ENCODE measurements around the gene UFSP1. TPM values are rescaled to one million over a fixed set of nuclear protein-coding genes. Genes with fewer than 3 reads are reported as not detected.
"Not testable (repeated sequence)": the region's sequence is repeated elsewhere in the genome, so short reads cannot be mapped to it uniquely, and the experiment has no call there.

UFSP1 gene
- total and polyA plus RNA-seq, 7 donors = 2.5 to 8.0 (median 5.4) TPM

DNA sequence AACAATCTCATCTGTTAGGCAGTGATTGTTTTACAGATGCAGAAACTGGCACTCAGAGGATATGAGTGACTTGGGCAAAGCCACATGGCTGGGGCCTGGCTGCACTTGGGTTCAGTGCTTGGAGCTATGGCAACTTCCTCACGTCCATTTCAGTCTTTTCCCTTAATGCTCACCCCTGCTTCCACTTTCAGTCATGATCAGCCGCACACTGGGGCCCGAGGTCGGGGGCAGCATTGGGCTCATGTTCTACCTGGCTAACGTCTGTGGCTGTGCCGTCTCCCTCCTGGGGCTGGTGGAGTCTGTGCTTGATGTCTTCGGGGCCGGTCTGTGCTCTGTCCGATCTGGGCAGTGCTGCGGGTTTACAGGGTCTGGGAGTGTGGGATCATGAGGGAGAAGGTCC lies 34.0 kb downstream of the UFSP1 start:
- TF ChIP-seq, protein P1, sequence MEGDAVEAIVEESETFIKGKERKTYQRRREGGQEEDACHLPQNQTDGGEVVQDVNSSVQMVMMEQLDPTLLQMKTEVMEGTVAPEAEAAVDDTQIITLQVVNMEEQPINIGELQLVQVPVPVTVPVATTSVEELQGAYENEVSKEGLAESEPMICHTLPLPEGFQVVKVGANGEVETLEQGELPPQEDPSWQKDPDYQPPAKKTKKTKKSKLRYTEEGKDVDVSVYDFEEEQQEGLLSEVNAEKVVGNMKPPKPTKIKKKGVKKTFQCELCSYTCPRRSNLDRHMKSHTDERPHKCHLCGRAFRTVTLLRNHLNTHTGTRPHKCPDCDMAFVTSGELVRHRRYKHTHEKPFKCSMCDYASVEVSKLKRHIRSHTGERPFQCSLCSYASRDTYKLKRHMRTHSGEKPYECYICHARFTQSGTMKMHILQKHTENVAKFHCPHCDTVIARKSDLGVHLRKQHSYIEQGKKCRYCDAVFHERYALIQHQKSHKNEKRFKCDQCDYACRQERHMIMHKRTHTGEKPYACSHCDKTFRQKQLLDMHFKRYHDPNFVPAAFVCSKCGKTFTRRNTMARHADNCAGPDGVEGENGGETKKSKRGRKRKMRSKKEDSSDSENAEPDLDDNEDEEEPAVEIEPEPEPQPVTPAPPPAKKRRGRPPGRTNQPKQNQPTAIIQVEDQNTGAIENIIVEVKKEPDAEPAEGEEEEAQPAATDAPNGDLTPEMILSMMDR (IDR thresholded peaks at IDR 0.05) = no peak
- Histone ChIP-seq H3K36me3 (ENCODE audit: insufficient read depth in 1 of 2, low read depth in 1 of 2) (peaks cover 0 to 7% of the 10 kb centered on the region in 2 donors), H3K9me3 (no peaks in the 10 kb centered on the region), H3K27ac (no peak overlapping the region), H3K4me3 (no peak overlapping the region), H3K4me1 (peaks cover 8% of the 10 kb centered on the region), H3K27me3 (ENCODE audit: insufficient read depth in 3 of 3, low read length in 2 of 3) (no peaks in the 10 kb centered on the region)
- 84 to 89% (median 88%) methylated on average over 10 of the region's 10 CpGs for WGBS, 3 donors
- DNase-seq = peak in 1 of 2 donors; percentile 35
- intact Hi-C loops (cut with DNase I) = no loop called here
- no peak for ATAC-seq

DNA sequence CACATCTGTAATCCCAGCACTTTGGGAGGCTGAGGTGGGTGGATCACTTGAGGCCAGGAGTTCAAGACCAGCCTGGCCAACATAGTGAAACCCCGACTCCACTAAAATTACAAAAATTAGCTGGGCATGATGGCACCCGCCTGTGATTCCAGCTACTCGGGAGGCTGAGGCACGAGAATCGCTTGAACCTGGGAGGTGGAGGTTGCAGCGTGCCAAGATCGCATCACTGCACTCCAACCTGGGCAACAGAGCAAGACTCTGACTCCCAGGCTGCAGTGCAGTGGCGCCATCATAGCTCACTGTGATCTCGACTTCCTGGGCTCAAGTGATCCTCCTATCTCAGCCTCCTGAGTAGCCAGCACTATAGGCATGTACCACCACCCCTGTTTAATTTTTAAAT lies 34.6 kb downstream of the UFSP1 start:
- not testable (repeated sequence) for H3K4me1 ChIP-seq; ATAC-seq; H3K9me3 ChIP-seq; H3K36me3 ChIP-seq (ENCODE audit: insufficient read depth in 1 of 2, low read depth in 1 of 2); H3K27me3 ChIP-seq (ENCODE audit: insufficient read depth in 3 of 3, low read length in 2 of 3); H3K27ac ChIP-seq; H3K4me3 ChIP-seq
- DNase-seq = peak in 1 of 2 donors; percentile 5
- 93 to 97% (median 94%) methylated on average over 9 of the region's 9 CpGs for WGBS, 3 donors
- intact Hi-C loops (cut with DNase I) = loop anchor here (5.0 kb wide), 3 partner anchors 53 to 153 kb away; partner anchors contain the start of gene POP7 (in 1 of the 2)

DNA sequence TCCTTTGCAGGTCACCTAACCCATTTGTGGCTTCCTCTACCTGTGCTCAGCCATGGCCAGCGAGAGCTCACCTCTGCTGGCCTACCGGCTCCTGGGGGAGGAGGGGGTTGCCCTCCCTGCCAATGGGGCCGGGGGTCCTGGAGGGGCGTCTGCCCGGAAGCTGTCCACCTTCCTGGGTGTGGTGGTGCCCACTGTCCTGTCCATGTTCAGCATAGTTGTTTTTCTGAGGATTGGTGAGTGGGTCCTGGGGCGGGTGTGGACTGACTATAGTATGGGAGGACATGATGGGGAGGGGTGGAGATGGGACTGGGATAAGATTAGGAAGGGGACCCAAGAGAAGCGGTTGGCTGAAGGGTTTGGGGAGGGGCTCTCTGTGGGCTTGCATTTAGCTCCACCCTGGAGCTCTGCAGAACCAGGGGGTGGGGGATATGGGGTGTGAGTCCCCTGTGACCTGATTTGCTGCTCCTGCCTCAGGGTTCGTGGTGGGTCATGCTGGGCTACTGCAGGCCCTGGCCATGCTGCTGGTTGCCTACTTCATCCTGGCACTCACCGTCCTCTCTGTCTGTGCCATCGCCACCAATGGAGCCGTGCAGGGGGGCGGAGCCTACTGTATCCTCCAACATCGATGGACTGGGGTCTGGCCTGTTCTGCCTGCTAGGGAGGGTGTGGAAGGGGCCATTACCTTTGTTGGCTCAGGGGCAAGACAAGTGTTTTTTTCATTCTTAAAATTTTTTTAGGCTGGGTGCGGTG lies 35.2 kb downstream of the UFSP1 start:
- H3K36me3 ChIP-seq (ENCODE audit: insufficient read depth in 1 of 2, low read depth in 1 of 2) = no peaks in the 10 kb centered on the region
- intact Hi-C loops (cut with DNase I) = loop anchor here (5.0 kb wide), 3 partner anchors 52 to 152 kb away; partner anchors contain the start of gene POP7 (in 1 of the 2)
- no peak overlapping the region for H3K4me3 ChIP-seq
- H3K4me1 ChIP-seq = peaks cover 8% of the 10 kb centered on the region
- no peaks in the 10 kb centered on the region for H3K27me3 ChIP-seq (ENCODE audit: insufficient read depth in 3 of 3, low read length in 2 of 3)
- no peak overlapping the region for H3K27ac ChIP-seq
- ATAC-seq = no peak
- TF ChIP-seq, protein P1 (IDR thresholded peaks at IDR 0.05) = no peak
- 83 to 86% (median 83%) methylated on average over 14 of the region's 14 CpGs for WGBS, 3 donors
- DNase-seq = peak in 1 of 2 donors; percentile 43
- H3K9me3 ChIP-seq = no peaks in the 10 kb centered on the region

DNA sequence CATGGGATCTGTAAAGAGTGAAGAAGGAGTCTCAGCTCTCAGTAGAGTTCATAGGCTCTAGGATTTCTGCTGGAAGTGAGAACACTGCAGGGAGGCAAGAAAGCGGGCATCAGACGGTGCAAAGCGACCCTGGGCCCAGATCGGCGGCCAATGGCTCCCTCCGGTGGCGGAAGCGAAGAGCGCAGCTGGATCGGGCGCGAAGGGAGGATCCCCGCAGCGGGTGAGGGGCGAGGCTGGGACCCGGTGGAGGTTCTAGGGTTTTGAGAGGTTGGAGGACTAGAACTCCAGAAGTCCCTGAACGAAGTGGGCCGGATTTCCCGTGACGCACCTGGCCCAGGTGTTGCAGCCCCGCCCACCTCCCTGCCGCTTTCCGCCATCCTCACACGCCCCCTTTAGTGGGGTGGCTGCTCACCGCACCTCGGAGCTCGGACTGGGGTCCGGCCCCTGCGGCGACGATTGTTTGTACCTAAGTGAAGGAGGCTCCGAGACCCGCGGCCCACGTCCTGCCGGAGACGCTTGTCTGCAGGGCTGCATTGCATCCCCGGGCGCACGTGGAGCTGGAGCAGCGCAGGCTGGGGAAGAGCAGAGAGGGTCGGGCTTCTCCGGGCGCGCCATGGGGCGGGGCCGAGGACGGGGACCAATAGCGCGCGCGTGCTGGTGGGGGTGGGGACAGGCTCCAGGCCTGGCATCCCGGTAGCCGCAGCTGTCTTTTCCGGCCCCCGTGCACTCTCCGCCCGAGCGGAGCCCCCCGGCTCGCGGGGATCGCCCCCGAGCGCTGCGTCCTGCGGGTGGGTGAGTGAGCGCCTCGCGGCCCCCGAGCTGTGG lies 37.3 kb downstream of the UFSP1 start, which contains the start of gene SLC12A9:
TSS of gene SLC12A9 (plus strand) at position 666 of the 825 bp plus-strand sequence. CDS start 1,485 bp downstream, outside the sequence.
- 0 to 1% (median 1%) methylated on average over 57 to 71 of the region's 71 CpGs for WGBS, 3 donors
- ATAC-seq (peak; percentile 98 to 100 (median 99)), DNase-seq (peak; percentile 92 to 94)
- intact Hi-C loops (cut with DNase I) = loop anchor here (1.0 to 5.0 kb wide), 4 partner anchors 50 to 150 kb away; partner anchors contain the start of gene POP7 (in 1 of the 2)
- TF ChIP-seq, protein P1 (IDR thresholded peaks at IDR 0.05) = peak; percentile 78
- no peaks in the 10 kb centered on the region for H3K36me3 ChIP-seq (ENCODE audit: insufficient read depth in 1 of 2, low read depth in 1 of 2)
- peak within 1 kb of the TSS; percentile 43 for H3K27ac ChIP-seq
- peak within 1 kb of the TSS; percentile 71 for H3K4me3 ChIP-seq
- peaks cover 8% of the 10 kb centered on the region for H3K4me1 ChIP-seq
- H3K9me3 ChIP-seq = no peaks in the 10 kb centered on the region
- H3K27me3 ChIP-seq (ENCODE audit: insufficient read depth in 3 of 3, low read length in 2 of 3) = no peaks in the 10 kb centered on the region

DNA sequence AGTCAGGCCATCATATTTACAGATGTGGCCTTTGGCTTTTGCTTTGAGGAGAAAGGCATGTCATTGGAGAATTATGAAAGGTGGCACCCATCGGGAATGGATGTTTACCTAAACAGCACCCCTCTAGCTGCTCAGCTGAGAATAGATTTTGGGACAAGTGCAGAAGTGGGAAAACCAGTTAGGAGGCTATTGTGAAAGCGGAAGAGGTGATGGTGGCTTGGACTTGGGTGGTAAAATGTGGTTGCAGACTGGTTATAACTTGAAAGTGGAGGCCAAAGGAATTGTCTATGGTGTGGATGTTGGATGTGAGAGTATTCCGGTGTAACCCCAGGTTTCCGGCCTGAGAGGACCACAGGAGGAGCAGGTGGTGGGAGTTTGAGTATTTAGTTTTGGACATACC lies 42.2 kb downstream of the UFSP1 start:
- ATAC-seq (no peak), DNase-seq (no peak)
- H3K4me1 ChIP-seq = peaks cover 8% of the 10 kb centered on the region
- no peaks in the 10 kb centered on the region for H3K36me3 ChIP-seq (ENCODE audit: insufficient read depth in 1 of 2, low read depth in 1 of 2)
- H3K27ac ChIP-seq = no peak overlapping the region
- intact Hi-C loops (cut with DNase I) = no loop called here
- H3K9me3 ChIP-seq = no peaks in the 10 kb centered on the region
- no peaks in the 10 kb centered on the region for H3K27me3 ChIP-seq (ENCODE audit: insufficient read depth in 3 of 3, low read length in 2 of 3)
- WGBS, 3 donors = 95 to 98% (median 97%) methylated on average over 4 of the region's 4 CpGs
- no peak overlapping the region for H3K4me3 ChIP-seq
- TF ChIP-seq, protein P1 (IDR thresholded peaks at IDR 0.05) = no peak
